Uterus (tissue), 2 donors: Measurements from ENCODE around the gene ZNF84.

Source experiments
- CTCF ChIP-seq, 4 experiments: fragments of 200-600 bp in 2 of 4; fragments of 450-650 bp in 2 of 4; sonication (generic) in 2 of 4; IDR thresholded peaks; one replicate each; pipeline ENCODE4 v1.5.1; 2016 to 2019; ENCODE audit warnings: antibody characterized with exemption in 4 of 4, mild to moderate bottlenecking in 2 of 4, moderate library complexity in 1 of 4
- POLR2A ChIP-seq, 2 donors: fragments of 450-650 bp; IDR thresholded peaks; one replicate each; pipeline ENCODE4 v1.6.1; 2016; ENCODE audit warnings: antibody characterized with exemption in 2 of 2, mild to moderate bottlenecking in 1 of 2, moderate library complexity in 1 of 2

DNA sequence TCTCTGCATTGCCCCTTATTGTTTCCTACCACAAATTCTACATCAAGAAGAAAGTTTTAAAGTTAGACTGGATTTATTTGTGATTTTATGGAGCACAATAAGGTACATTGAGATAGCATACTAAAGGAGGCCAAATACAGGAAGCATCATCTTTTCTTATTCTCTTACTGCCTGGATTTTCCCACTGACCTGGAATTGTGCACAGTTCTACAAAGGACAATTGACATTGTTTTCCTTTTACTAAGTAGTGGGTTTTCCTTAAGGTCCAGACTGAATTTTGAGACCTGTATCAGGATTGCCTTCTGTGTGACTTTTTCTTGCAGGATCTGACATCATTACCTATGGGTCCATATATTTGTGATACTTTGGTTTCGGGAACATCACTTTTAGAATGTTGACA, 24.6 kb downstream of the ZNF84 start:
- TF ChIP-seq CTCF (IDR thresholded peaks at IDR 0.05) (no peak), POLR2A (IDR thresholded peaks at IDR 0.05) (no peak)
